ENCODE results near the gene EXT2. TPM values are rescaled to one million over a fixed set of nuclear protein-coding genes. Genes with fewer than 3 reads are reported as not detected.

EXT2 gene
- polyA plus RNA-seq, 1 of the 3 experiments (the other 2 are of a cell fraction), result 92.9 TPM

GRCh38 chr11:44140372-44140771 is 44.9 kb downstream of the EXT2 start:
- H3K27me3 ChIP-seq (ENCODE audit: insufficient read depth), result no peaks in the 10 kb centered on the region
- peaks cover 0 to 17% of the 10 kb centered on the region in 2 experiments for H3K36me3 ChIP-seq (replicated peaks in 1 of 2; ENCODE audit: control insufficient read depth in 1 of 2, insufficient read depth in 2 of 2, low read length in 1 of 2)
- H3K4me2 ChIP-seq, result no peak overlapping the region
- H3K9me2 ChIP-seq, result no peaks in the 10 kb centered on the region
- H3K79me2 ChIP-seq (ENCODE audit: insufficient read depth), result no peaks in the 10 kb centered on the region
- peaks cover 4% of the 10 kb centered on the region; the same call in 1 of the 2 replicates for H4K20me1 ChIP-seq (ENCODE audit: insufficient read depth)
- H3K9ac ChIP-seq, result no peak overlapping the region
- no peak for TF ChIP-seq NRF1 (IDR thresholded peaks at IDR 0.05; ENCODE audit: low read depth, low read length)
- DNase-seq, result no peak
- H2AFZ ChIP-seq (ENCODE audit: low read depth), result no peak overlapping the region
- H3K4me1 ChIP-seq (ENCODE audit: control insufficient read depth in 1 of 2, insufficient read depth in 2 of 2, low read depth in 1 of 2, low read length in 1 of 2), result peaks cover 8 to 42% of the 10 kb centered on the region in 2 experiments; a peak in 2 of 4 replicates
- 100% methylated on average over 1 of the region's 1 CpG for WGBS (ENCODE audit: low lambda C conversion rate)
- H3K27ac ChIP-seq (ENCODE audit: low read depth in 2 of 2, low read length in 1 of 2), result no peak overlapping the region; a peak in 1 of 4 replicates
- H3F3A ChIP-seq (replicated peaks; ENCODE audit: insufficient read depth), result no peaks in the 10 kb centered on the region
- ChIA-PET POLR2A (interaction anchor here (0.6 kb wide), 1 partner anchor 171 kb away, joined by 3 read pairs; no protein-coding TSS in a partner anchor), CTCF (interaction anchor here (1.0 to 1.4 kb wide), 2 partner anchors 126 to 149 kb away, joined by 3 read pairs; no protein-coding TSS in a partner anchor)
- no peaks in the 10 kb centered on the region for H3K9me3 ChIP-seq
- no peak overlapping the region for H3K4me3 ChIP-seq (ENCODE audit: low read depth in 2 of 2, low read length in 1 of 2)

GRCh38 chr11:44140805-44141204 is 45.3 kb downstream of the EXT2 start:
- CTCF ChIA-PET, result no interaction called here
- H3K4me2 ChIP-seq, result no peak overlapping the region
- no peaks in the 10 kb centered on the region for H3K27me3 ChIP-seq (ENCODE audit: insufficient read depth)
- peaks cover 4% of the 10 kb centered on the region; the same call in 1 of the 2 replicates for H4K20me1 ChIP-seq (ENCODE audit: insufficient read depth)
- no peak for DNase-seq
- 12% methylated on average over 1 of the region's 1 CpG for WGBS (ENCODE audit: low lambda C conversion rate)
- POLR2A ChIA-PET, result no interaction called here
- no peak overlapping the region for H3K9ac ChIP-seq
- no peak overlapping the region for H2AFZ ChIP-seq (ENCODE audit: low read depth)
- no peaks in the 10 kb centered on the region for H3K9me3 ChIP-seq
- H3F3A ChIP-seq (replicated peaks; ENCODE audit: insufficient read depth), result no peaks in the 10 kb centered on the region
- no peak overlapping the region for H3K4me3 ChIP-seq (ENCODE audit: low read depth in 2 of 2, low read length in 1 of 2)
- TF ChIP-seq NFIC (IDR thresholded peaks at IDR 0.05; ENCODE audit: borderline replicate concordance) (no peak), JUND (IDR thresholded peaks at IDR 0.05) (no peak), EZH2phosphoT487 (IDR thresholded peaks at IDR 0.05; ENCODE audit: borderline replicate concordance, low read depth) (no peak), TCF12 (IDR thresholded peaks at IDR 0.05) (no peak), MXI1 (IDR thresholded peaks at IDR 0.05; ENCODE audit: low read depth, low read length) (no peak), FOXJ3 (CRISPR knock-in tag; IDR thresholded peaks at IDR 0.05) (no peak), GABPA (IDR thresholded peaks at IDR 0.05; ENCODE audit: low read depth) (no peak), SIN3A (IDR thresholded peaks at IDR 0.05; ENCODE audit: borderline replicate concordance, low read depth, low read length) (no peak), CTCF (IDR thresholded peaks at IDR 0.05) (no peak), MAX (IDR thresholded peaks at IDR 0.05; ENCODE audit: low read depth) (no peak), ZBTB33 (IDR thresholded peaks at IDR 0.05; ENCODE audit: borderline replicate concordance, low read depth) (no peak), TEAD4 (IDR thresholded peaks at IDR 0.05; ENCODE audit: borderline replicate concordance, insufficient read depth) (no peak), PBX3 (IDR thresholded peaks at IDR 0.05) (no peak), POLR2AphosphoS5 (IDR thresholded peaks at IDR 0.05; ENCODE audit: low read depth, low read length) (no peak), USF1 (IDR thresholded peaks at IDR 0.05; ENCODE audit: borderline replicate concordance, low read depth) (no peak), NRF1 (IDR thresholded peaks at IDR 0.05; ENCODE audit: low read depth, low read length) (no peak), IRF3 (IDR thresholded peaks at IDR 0.05; ENCODE audit: low read depth, low read length) (no peak), SMC3 (IDR thresholded peaks at IDR 0.05; ENCODE audit: low read depth, low read length) (no peak), CHD2 (IDR thresholded peaks at IDR 0.05; ENCODE audit: low read length, partially characterized antibody) (no peak)
- peaks cover 8 to 42% of the 10 kb centered on the region in 2 experiments; a peak in 2 of 4 replicates for H3K4me1 ChIP-seq (ENCODE audit: control insufficient read depth in 1 of 2, insufficient read depth in 2 of 2, low read depth in 1 of 2, low read length in 1 of 2)
- H3K27ac ChIP-seq (ENCODE audit: low read depth in 2 of 2, low read length in 1 of 2), result no peak overlapping the region
- no peaks in the 10 kb centered on the region for H3K79me2 ChIP-seq (ENCODE audit: insufficient read depth)
- H3K36me3 ChIP-seq (replicated peaks in 1 of 2; ENCODE audit: control insufficient read depth in 1 of 2, insufficient read depth in 2 of 2, low read length in 1 of 2), result peaks cover 0 to 17% of the 10 kb centered on the region in 2 experiments
- no peaks in the 10 kb centered on the region for H3K9me2 ChIP-seq
